Measurements from ENCODE around the gene SECISBP2.

DNA sequence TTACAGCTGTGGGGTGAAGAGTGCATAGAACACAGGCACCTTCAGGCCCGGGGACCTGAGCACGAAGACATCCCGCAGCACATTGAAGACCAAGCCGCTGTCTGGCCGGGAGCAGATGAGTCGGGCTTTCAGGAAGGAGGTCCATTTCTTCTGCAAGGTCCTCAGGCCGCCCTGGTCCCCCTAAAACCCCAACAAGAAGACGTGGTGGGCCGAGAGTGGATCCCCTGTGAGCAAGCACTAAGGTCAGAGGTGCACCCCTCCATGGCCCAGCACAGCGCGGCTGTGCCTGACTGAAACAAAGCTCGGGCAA is 70.5 kb downstream of the SECISBP2 start:
- TF ChIP-seq, protein P1, sequence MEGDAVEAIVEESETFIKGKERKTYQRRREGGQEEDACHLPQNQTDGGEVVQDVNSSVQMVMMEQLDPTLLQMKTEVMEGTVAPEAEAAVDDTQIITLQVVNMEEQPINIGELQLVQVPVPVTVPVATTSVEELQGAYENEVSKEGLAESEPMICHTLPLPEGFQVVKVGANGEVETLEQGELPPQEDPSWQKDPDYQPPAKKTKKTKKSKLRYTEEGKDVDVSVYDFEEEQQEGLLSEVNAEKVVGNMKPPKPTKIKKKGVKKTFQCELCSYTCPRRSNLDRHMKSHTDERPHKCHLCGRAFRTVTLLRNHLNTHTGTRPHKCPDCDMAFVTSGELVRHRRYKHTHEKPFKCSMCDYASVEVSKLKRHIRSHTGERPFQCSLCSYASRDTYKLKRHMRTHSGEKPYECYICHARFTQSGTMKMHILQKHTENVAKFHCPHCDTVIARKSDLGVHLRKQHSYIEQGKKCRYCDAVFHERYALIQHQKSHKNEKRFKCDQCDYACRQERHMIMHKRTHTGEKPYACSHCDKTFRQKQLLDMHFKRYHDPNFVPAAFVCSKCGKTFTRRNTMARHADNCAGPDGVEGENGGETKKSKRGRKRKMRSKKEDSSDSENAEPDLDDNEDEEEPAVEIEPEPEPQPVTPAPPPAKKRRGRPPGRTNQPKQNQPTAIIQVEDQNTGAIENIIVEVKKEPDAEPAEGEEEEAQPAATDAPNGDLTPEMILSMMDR (conservative IDR thresholded peaks at IDR 0.05 in 1 of 2, IDR thresholded peaks at IDR 0.05 in 1 of 2; ENCODE audit: extremely low read depth in 1 of 2, insufficient read depth in 1 of 2, low read depth in 1 of 2, low read length in 2 of 2): no peak
- TF ChIP-seq EZH2 (IDR thresholded peaks at IDR 0.05; ENCODE audit: borderline replicate concordance, low read length): no peak
